ENCODE data around the gene RPS6KA2.

GRCh38 chr6:166673309-166673708, 46.3 kb upstream of the RPS6KA2 start:
- TF ChIP-seq POLR2A (IDR thresholded peaks at IDR 0.05): no peak
- TF ChIP-seq, protein P1, sequence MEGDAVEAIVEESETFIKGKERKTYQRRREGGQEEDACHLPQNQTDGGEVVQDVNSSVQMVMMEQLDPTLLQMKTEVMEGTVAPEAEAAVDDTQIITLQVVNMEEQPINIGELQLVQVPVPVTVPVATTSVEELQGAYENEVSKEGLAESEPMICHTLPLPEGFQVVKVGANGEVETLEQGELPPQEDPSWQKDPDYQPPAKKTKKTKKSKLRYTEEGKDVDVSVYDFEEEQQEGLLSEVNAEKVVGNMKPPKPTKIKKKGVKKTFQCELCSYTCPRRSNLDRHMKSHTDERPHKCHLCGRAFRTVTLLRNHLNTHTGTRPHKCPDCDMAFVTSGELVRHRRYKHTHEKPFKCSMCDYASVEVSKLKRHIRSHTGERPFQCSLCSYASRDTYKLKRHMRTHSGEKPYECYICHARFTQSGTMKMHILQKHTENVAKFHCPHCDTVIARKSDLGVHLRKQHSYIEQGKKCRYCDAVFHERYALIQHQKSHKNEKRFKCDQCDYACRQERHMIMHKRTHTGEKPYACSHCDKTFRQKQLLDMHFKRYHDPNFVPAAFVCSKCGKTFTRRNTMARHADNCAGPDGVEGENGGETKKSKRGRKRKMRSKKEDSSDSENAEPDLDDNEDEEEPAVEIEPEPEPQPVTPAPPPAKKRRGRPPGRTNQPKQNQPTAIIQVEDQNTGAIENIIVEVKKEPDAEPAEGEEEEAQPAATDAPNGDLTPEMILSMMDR (IDR thresholded peaks at IDR 0.05): no peak
